ENCODE measurements around the gene PXDN. TPM values are rescaled to one million over a fixed set of nuclear protein-coding genes. Genes with fewer than 3 reads are reported as not detected.
"Not testable (repeated sequence)": the region's sequence is repeated elsewhere in the genome, so short reads cannot be mapped to it uniquely, and the experiment has no call there.

PXDN gene
- polyA plus RNA-seq, 4 donors = 168 to 180 (median 173) TPM

- DNase-seq (ENCODE audit: low read depth in 4 of 4, low spot score in 3 of 4) = no peak
Observed at GRCh38 chr2:1687254-1687653, 57.1 kb downstream of the PXDN start.

DNA sequence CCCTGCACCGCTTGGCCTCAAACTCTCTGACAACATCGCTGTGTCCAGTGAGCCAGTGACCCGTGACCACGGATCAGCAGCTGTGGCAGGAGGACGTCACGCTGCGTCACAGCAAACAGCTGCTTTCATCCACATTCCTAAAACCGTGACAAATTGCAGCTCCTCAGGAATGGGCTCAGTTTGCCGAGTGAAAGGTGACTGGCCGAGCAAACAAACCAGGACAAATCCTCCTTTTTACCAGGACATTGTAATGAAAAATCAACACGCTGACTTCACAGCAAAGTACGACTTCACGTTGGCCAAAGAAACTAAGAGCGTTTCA is 57.6 kb downstream of the PXDN start:
- DNase-seq (ENCODE audit: low read depth in 4 of 4, low spot score in 3 of 4) = no peak

DNA sequence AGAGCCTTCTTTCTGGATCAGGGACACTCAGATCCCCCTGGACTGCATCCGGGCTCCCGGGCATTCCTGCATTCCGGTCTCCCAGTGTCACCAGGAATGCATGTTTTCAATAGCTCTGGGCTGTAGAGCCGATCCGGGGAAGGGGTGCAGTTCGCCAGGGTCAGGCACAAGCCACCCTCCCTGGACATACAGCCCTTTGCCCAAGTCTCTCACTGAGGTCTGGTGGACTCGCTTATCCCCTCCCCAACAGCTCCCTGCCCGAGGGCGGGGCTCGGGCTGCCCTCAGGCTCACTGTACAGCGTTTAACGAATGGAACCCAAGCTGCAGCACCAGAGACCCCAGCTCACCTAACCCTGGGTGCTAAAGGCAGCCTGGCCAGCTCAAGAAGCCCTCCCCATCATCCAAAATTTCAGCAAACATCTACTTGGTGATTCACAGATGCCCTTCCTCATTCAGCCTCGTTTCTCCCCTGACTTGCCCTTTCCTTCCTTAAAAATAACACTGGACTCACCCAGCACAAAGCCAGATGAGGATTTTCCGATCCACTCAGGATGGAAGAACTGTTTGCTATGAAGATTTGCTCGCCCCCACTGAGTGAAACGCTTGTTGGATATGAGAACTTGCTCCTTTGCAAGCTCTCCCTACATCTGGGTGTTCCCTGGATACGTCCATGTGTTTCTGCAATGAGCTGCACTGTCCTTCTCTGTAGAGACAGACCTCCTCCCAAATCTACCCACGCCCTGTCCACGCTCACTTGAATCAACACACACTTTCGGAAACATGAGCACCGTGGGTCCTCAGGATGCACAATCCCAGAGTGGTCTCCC is 58.1 kb downstream of the PXDN start:
- DNase-seq (ENCODE audit: low read depth in 4 of 4, low spot score in 3 of 4) = no peak

DNA sequence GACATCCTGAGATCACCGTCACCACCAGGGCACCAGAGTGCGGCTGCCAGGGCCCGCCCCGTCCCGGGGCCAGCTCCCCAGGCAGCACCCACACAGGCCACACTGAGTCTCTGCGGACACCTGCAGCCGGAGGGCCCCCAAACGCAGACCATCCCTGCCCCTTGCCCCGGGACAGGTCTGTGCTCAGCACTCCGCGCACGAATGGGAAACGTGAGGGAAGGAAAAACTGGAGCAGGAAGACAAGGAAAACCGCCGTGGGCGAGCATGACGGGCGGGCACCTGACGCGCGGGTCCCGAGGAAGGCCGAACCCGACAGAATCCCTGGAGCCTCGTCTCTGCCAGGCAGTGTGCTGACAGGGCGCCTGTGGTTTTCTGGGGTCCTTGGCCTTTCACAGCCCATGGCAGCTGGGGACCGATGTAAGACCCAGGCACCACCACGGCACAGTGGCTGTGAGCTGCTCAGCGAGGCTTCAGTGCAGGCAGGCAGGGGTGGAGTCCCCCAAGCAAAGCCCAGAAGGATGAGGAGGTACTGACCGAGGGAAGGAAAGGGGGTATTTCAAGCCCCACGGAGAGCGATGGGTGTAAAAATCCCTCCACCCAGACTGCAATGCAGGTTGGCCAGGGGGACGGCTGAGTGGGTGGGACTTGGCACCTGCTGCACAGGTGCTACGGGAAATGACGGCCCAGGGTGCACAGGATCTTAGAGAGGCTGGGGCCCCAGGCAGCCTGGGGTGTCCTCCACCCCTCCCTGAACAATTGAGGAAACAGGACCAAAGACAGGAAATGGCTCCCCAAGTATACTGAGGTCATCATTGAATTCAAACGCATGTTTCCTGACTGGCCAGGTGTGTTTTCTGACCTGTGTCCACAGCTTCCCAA is 59.0 kb downstream of the PXDN start:
- no peak for DNase-seq (ENCODE audit: low read depth in 4 of 4, low spot score in 3 of 4)

- no peak for DNase-seq (ENCODE audit: low read depth in 4 of 4, low spot score in 3 of 4)
Observed at GRCh38 chr2:1683297-1683696, 61.0 kb downstream of the PXDN start.

GRCh38 chr2:1682181-1682440 is 62.2 kb downstream of the PXDN start:
- DNase-seq (ENCODE audit: low read depth in 4 of 4, low spot score in 3 of 4) = no peak

DNA sequence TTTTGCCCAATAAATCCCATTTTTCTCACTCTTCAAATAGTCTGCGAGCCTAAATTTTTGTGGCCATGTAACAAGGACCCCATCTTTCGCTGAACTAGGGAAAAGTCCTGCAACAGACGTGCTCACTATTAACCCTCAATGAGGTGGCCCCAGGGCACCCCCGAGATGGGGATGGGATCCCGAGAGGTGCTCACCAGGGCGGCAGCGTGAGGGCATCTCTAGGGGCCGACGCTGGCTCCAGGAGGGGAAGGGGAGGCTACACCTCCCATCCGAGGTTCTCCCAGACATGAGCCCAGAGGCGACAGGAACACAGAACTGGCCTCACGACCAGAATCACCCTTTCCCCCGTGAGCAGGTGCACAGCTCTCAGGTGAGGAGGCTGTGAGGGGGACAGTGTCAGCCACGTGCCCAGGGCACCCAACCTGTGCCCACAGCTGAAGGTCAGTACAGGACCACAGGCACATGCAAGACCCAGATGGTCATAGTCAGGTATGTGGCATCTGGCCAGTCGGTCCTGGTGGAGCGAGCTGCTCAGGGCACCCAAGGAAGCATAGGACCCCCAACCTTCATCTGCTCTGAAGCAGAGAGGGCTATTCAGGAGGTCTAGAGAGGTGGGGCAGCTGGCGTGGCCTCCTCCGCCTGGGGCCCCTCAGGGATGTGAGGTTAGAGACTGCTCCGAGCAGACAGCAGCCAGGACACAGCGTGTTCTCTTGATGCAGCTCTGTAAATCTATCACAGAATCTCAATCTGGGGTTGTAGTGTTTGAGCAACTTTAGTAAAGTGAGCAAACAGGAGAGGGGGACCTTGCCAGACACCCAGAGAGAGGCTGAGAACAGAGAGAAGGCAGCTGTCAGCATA is 62.8 kb downstream of the PXDN start:
- no peak for DNase-seq (ENCODE audit: low read depth in 4 of 4, low spot score in 3 of 4)

GRCh38 chr2:1681017-1681318 is 63.3 kb downstream of the PXDN start:
- DNase-seq (ENCODE audit: low read depth in 4 of 4, low spot score in 3 of 4) = no peak

- no peak for DNase-seq (ENCODE audit: low read depth in 4 of 4, low spot score in 3 of 4)
Observed at GRCh38 chr2:1680222-1681016, 63.9 kb downstream of the PXDN start.

DNA sequence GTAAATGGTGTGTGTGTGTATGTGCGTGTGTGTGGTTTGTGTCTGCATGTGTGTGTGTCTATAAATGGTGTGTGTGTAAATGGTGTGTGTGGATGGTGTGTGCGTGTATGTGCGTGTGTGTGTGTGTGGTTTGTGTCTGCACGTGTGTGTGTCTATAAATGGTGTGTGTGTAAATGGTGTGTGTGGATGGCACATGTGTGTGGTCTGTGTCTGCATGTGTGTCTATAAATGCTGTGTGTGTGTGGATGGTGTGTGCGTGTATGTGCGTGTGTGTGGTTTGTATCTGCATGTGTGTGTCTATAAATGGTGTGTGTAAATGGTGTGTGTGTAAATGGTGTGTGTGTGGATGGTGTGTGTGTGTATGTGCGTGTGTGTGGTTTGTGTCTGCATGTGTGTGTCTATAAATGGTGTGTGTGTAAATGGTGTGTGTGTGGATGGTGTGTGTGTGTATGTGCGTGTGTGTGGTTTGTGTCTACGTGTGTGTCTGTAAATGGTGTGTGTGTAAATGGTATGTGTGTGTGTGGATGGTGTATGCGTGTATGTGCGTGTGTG is 64.8 kb downstream of the PXDN start:
- not testable (repeated sequence) for DNase-seq (ENCODE audit: low read depth in 4 of 4, low spot score in 3 of 4)

GRCh38 chr2:1679065-1679464 is 65.2 kb downstream of the PXDN start:
- not testable (repeated sequence) for DNase-seq (ENCODE audit: low read depth in 4 of 4, low spot score in 3 of 4)

DNA sequence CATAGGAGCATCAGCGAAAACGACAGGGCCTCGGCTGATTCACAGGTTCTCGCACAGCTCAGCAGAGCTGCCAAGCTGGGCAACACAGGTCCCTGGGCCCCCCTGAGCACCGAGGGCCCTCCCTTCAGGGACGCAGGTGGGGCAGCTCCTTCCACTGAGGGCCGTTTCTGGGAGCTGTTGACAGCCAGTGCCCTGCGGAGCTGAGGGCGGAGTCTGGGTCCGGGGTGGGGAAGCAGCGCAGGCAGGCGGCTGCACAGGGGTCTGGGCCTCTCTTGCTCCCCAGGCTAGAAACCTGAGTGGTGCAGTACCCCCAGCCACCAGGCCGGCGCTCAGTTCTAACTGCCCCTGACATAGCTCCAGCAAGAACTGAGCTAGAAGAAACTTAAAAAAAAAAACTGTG is 65.7 kb downstream of the PXDN start:
- no peak for DNase-seq (ENCODE audit: low read depth in 4 of 4, low spot score in 3 of 4)

DNA sequence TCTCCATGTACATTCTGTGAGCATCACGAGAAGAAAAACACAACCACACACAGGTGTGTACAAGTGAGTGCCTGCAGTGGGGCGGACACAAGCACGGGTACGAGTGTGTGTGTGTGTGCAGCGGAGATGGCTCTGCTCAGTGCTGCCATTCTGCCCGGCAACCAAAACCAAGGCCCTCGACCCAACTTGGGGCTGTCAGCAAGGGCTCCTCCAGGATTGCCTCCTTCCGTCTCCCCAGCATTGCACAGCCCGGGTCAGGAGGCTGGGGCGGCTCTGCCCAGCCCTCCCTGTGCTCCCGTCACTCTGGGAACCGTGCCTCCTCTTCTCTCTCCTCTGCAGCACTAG is 66.5 kb downstream of the PXDN start:
- no peak for DNase-seq (ENCODE audit: low read depth in 4 of 4, low spot score in 3 of 4)

GRCh38 chr2:1676913-1677820 is 67.1 kb downstream of the PXDN start:
- DNase-seq (ENCODE audit: low read depth in 4 of 4, low spot score in 3 of 4) = no peak

- no peak for DNase-seq (ENCODE audit: low read depth in 4 of 4, low spot score in 3 of 4)
Observed at GRCh38 chr2:1676091-1676912, 68.0 kb downstream of the PXDN start.

DNA sequence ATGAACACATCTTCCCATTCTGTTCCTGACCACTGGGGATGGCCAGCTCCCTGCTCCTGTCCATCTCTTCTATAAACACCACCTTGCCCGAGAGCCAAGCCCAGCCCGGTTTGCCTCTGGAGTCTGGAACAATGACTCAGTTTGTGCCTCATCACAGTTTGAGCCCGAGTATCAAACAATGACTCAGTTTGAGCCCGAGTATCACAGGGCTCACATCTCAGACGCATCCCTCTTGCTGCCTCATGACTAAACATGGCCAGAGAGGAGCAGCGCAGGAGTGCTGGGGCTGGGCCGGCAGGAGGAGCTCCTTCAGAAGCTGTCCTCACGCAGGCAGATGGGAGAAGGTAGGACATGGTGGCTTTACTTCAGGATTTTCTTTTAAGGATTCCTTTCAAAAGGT is 68.7 kb downstream of the PXDN start:
- DNase-seq (ENCODE audit: low read depth in 4 of 4, low spot score in 3 of 4) = no peak

DNA sequence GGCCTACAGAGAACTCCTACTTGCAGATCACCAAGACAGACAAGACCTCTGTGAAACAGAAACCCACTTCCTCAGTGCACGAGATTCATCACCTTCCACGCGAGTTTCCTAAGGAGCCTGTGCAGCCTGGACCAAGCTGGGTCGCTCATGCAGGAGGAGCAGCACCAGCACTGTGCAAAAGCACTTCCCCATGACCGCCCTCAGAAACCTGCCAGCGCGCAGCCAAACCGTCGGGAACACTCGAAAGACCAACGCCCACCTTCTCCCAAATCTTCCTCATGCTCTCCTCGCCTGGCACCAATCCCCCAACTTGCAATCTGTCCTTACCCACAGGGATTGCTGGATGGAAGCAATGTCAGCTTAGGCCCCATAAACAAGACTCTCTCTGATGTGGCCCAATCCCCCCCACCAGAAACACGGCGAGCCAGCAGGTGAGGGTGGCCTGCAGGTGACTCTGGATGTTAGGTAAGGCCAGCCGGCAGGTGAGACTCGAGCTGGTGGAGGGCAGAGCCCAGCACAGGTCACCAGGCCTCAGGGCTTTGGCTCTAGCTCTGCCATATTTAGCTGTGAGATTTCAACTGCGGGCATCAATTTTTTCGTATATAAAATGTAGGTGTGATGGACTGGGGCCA is 69.4 kb downstream of the PXDN start:
- DNase-seq (ENCODE audit: low read depth in 4 of 4, low spot score in 3 of 4) = no peak

- DNase-seq (ENCODE audit: low read depth in 4 of 4, low spot score in 3 of 4) = no peak
Observed at GRCh38 chr2:1674276-1674675, 70.0 kb downstream of the PXDN start.
